GM12865 (cell line): ENCODE data around the gene LORICRIN.
"Not testable (repeated sequence)": the region's sequence is repeated elsewhere in the genome, so short reads cannot be mapped to it uniquely, and the experiment has no call there.

Experiments
- DNase-seq: peaks from one replicate; pipeline ENCODE4 v3.0.0; 2010; ENCODE audit warnings: low read depth
- H3K4me3 ChIP-seq: 2 replicates; pipeline ENCODE4 v1.5.1; 2011; ENCODE audit warnings: mild to moderate bottlenecking, low read depth, low read length, control low read depth
- TF ChIP-seq, protein P1 (sequence below): IDR thresholded peaks from 2 replicates; pipeline ENCODE4 v1.5.1; 2011; ENCODE audit warnings: low read length, control low read depth, low read depth, inconsistent platforms; ENCODE audit not compliant: insufficient read depth; ENCODE audit errors: missing control alignments

The LORICRIN gene

DNA sequence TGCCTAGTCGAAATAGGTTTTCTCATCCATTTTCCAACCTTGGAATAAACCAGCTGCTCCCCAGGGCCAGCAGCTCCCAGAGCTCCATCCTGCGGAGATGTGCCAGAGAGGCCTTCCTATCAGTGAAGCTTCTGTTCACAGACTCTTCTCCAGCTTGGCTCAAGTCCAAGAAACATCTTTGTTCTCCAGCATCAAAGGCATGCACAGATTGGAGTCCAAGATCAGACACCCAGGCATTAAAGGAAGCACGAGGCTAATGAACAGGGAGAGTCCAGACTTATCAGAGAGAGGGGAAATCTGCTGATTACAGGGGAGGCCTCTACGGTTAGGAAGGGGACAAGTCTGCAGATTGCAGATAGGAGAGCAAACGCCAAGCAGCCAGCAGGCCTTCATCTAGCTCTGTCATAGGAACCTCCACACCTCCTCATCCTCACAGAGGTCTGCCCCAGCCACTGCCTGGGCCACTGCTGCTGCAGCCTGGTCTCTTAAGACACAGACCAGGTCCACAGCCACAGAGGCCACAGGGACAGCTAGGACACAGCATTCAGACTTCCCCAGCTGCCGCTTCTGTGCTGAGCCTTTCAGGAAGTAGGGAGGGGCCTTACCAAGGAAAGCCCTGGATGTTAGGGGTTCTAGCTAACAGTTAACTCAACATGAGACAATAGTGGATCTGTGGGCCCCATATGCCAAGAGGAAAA is 38.7 kb upstream of the LORICRIN start:
- no peak overlapping the region for H3K4me3 ChIP-seq
- no peak for DNase-seq
- TF ChIP-seq, protein P1, sequence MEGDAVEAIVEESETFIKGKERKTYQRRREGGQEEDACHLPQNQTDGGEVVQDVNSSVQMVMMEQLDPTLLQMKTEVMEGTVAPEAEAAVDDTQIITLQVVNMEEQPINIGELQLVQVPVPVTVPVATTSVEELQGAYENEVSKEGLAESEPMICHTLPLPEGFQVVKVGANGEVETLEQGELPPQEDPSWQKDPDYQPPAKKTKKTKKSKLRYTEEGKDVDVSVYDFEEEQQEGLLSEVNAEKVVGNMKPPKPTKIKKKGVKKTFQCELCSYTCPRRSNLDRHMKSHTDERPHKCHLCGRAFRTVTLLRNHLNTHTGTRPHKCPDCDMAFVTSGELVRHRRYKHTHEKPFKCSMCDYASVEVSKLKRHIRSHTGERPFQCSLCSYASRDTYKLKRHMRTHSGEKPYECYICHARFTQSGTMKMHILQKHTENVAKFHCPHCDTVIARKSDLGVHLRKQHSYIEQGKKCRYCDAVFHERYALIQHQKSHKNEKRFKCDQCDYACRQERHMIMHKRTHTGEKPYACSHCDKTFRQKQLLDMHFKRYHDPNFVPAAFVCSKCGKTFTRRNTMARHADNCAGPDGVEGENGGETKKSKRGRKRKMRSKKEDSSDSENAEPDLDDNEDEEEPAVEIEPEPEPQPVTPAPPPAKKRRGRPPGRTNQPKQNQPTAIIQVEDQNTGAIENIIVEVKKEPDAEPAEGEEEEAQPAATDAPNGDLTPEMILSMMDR, result no peak

DNA sequence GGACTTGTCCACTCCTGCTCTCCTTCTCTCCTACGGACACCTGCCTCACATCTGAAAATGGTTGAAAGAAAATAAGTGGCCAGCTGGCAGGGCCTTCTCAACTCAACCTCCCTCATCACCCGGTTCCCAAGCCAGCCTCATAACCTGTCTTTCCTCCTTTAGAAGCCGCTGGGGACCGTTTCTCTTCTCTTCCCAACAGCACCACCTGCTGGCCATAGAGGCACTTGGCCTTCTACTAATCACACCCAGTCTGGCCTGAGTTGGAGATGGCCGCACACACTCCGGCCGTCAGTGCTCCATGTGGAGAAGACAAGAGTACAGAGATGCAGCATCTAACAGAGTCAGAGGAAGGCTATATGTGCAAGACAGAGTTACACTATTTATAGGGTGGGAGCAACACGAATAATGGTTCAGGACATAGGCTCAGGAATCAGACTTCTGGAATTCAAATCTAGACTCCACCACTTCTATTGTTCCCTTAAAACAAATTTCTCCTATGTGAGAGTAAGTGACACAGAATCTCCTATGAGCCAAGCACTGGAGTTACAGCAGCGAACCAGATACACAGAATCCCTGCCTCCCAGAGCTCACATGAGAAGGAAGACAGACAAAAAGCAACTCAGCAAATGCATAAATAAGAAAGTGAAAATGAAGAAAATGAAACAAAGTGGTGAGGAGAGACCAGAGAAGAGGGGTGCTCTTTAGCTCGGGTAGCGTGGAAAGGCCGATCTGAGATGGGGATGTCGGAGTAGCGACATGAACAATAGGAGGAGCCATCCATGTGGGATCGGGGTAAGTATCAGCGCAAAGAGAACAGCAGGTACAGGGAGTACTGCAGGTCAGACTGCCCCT is 36.2 kb upstream of the LORICRIN start:
- H3K4me3 ChIP-seq, result not testable (repeated sequence)
- peak; percentile 64 for DNase-seq
- TF ChIP-seq, protein P1, result peak; percentile 61

DNA sequence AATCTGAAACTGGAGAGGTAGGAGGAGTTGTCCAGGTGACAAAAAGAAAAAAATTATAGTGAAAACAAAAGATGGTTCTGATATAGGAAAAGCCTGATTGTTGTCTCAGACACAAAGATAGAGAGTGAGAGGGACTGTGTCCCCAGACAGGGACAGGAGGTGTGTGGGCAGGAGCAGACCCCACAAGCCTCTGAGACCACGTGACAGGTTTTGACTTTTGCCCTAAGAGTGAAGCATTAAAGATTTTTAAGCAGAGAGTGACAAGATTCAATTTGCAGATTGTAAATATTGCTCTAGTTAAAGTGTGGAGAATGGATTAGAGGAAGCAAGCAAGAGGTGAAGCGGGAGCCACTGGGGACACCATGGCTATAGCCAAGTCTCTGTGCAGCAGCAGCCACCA is 31.7 kb upstream of the LORICRIN start:
- TF ChIP-seq, protein P1, result no peak
- H3K4me3 ChIP-seq, result no peak overlapping the region
- DNase-seq, result no peak

DNA sequence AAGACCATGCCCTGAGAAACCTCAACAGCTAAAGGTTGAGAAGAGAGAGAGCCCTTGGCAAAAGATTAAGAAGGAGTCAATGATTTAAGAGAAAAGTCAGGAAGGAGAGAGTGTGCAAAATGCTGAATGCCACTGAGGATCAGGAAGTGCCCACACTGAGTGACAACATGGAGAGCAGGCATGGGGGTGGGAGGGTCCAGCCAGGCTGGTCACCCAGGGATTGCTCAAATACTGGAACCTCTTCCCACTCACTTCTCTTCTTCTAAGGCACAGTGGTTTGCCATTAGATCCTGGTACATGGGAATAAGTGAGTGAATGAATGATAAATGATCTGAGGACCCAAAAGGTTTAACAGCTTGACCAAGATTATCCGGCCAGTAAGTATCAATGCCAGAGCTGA is 31.0 kb upstream of the LORICRIN start:
- TF ChIP-seq, protein P1, result no peak
- DNase-seq, result no peak
- H3K4me3 ChIP-seq, result no peak overlapping the region

DNA sequence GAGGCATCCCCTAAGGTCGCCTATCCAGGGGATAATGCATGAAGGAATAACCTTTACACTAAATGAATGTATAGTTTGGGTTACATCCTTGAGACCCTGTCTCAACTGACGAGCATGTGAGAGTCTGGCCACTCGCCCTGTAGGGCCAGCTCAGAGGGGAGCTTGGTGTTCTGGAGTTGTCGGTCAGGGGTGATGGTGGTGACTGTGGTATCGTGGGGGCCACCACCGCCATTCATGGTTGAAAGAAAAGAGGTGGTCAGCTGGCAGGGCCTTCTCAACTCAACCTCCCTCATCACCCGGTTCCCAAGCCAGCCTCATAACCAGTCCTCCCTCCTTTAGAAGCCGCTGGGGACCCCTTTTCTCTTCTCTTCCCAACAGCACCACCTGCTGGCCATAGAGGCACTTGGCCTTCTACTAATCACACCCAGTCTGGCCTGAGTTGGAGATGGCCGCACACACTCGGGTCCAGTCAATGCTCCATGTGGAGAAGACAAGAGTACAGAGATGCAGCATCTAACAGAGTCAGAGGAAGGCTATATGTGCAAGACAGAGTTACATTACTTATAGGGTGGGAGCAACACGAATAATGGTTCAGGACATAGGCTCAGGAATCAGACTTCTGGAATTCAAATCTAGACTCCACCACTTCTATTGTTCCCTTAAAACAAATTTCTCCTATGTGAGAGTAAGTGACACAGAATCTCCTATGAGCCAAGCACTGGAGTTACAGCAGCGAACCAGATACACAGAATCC is 30.2 kb upstream of the LORICRIN start:
- peak; percentile 21 for DNase-seq
- TF ChIP-seq, protein P1, result peak; percentile 51
- not testable (repeated sequence) for H3K4me3 ChIP-seq

DNA sequence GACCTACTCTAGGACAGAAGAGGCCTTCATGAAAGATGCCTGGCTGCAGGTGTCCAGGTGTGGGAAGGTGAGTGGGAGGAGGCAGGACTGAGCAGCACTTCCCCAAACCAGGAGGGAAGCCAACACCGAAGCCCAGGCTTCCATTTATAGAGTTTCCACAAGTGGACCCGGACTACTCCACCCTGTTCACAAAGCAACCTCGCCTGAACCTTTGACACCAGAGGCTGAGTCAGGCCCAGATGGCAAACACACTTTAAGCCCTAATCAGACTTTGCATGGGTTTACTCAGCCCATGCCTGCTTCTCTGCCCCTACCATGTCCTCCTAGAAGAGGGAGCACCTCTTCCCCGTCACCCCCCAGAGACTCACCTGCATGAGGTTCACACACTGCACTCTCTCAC is 28.1 kb upstream of the LORICRIN start:
- DNase-seq, result no peak
- TF ChIP-seq, protein P1, result no peak
- no peak overlapping the region for H3K4me3 ChIP-seq
